HEK293T (cell line): ENCODE data around the gene ARMC12.

Experiments
- CTCF ChIA-PET: fragments of 350-600 bp; formaldehyde crosslinking; extraction: SDS; loops from one replicate; lab custom pipeline; 2021; ENCODE audit warnings: antibody characterized with exemption, inconsistent platforms; lab: Yijun Ruan, JAX
- POLR2A ChIA-PET: fragments of 350-600 bp; formaldehyde crosslinking; extraction: SDS; loops from one replicate; lab custom pipeline; 2020; ENCODE audit warnings: antibody characterized with exemption, inconsistent platforms; lab: Yijun Ruan, JAX
- DNase-seq: peaks from one replicate; pipeline ENCODE4 v3.0.0; 2012; ENCODE audit warnings: mixed read lengths; ENCODE audit errors: extremely low spot score
- ARNT ChIP-seq: fragments of 450-650 bp; IDR thresholded peaks from 2 replicates; pipeline ENCODE4 v1.6.1; 2017; ENCODE audit warnings: mild to moderate bottlenecking
- BHLHE40 ChIP-seq: fragments of 450-650 bp; IDR thresholded peaks from 2 replicates; pipeline ENCODE4 v1.6.1; 2016; ENCODE audit warnings: mild to moderate bottlenecking, moderate library complexity, borderline replicate concordance
- CTBP1 ChIP-seq: fragments of 450-650 bp; IDR thresholded peaks from 2 replicates; pipeline ENCODE4 v1.6.1; 2016; ENCODE audit warnings: borderline replicate concordance
- ELF4 ChIP-seq: fragments of 450-650 bp; IDR thresholded peaks from 2 replicates; pipeline ENCODE4 v1.6.1; 2017; ENCODE audit warnings: antibody characterized with exemption
- FOXA1 ChIP-seq: fragments of 450-650 bp; IDR thresholded peaks from 2 replicates; pipeline ENCODE4 v1.6.1; 2016; ENCODE audit warnings: mild to moderate bottlenecking
- FOXK2 ChIP-seq: fragments of 450-650 bp; IDR thresholded peaks from 2 replicates; pipeline ENCODE4 v1.6.1; 2016; ENCODE audit warnings: mild to moderate bottlenecking
- FOXM1 ChIP-seq: fragments of 450-650 bp; IDR thresholded peaks from 2 replicates; pipeline ENCODE4 v1.6.1; 2017; ENCODE audit warnings: mild to moderate bottlenecking, borderline replicate concordance
- HDGF ChIP-seq: fragments of 450-650 bp; IDR thresholded peaks from 2 replicates; pipeline ENCODE4 v1.6.1; 2017; ENCODE audit warnings: antibody characterized with exemption, borderline replicate concordance
- L3MBTL2 ChIP-seq: fragments of 450-650 bp; conservative IDR thresholded peaks from 2 replicates; pipeline ENCODE4 v1.6.1; 2016; ENCODE audit warnings: mild to moderate bottlenecking
- LEF1 ChIP-seq: fragments of 450-650 bp; IDR thresholded peaks from 2 replicates; pipeline ENCODE4 v1.6.1; 2017; ENCODE audit warnings: mild to moderate bottlenecking, borderline replicate concordance
- NFRKB ChIP-seq: fragments of 450-650 bp; IDR thresholded peaks from 2 replicates; pipeline ENCODE4 v1.6.1; 2016; ENCODE audit warnings: mild to moderate bottlenecking, moderate library complexity
- SP1 ChIP-seq: fragments of 450-650 bp; IDR thresholded peaks from 2 replicates; pipeline ENCODE4 v1.6.1; 2017
- SUZ12 ChIP-seq: fragments of 450-650 bp; IDR thresholded peaks from 2 replicates; pipeline ENCODE4 v1.6.1; 2016; ENCODE audit warnings: mild to moderate bottlenecking
- TARDBP ChIP-seq: fragments of 450-650 bp; IDR thresholded peaks from 2 replicates; pipeline ENCODE4 v1.6.1; 2016
- ZNF384 ChIP-seq: fragments of 450-650 bp; IDR thresholded peaks from 2 replicates; pipeline ENCODE4 v1.6.1; 2016
- TF ChIP-seq, protein P1 (sequence below): fragments of 450-650 bp; IDR thresholded peaks from 2 replicates; pipeline ENCODE4 v1.6.1; 2016

Gene ARMC12

GRCh38 chr6:35769211-35769610 lies 32.4 kb downstream of the ARMC12 start:
- POLR2A ChIA-PET: no interaction called here
- no peak for DNase-seq
- TF ChIP-seq SP1: no peak
- no peak for TF ChIP-seq FOXK2
- no peak for TF ChIP-seq LEF1
- TF ChIP-seq FOXM1: no peak
- no peak for TF ChIP-seq SUZ12
- no peak for TF ChIP-seq TARDBP
- TF ChIP-seq L3MBTL2: no peak
- no peak for TF ChIP-seq NFRKB
- no peak for TF ChIP-seq ARNT
- no peak for TF ChIP-seq ZNF384
- TF ChIP-seq BHLHE40: no peak
- no peak for TF ChIP-seq FOXA1
- CTCF ChIA-PET: no interaction called here

DNA sequence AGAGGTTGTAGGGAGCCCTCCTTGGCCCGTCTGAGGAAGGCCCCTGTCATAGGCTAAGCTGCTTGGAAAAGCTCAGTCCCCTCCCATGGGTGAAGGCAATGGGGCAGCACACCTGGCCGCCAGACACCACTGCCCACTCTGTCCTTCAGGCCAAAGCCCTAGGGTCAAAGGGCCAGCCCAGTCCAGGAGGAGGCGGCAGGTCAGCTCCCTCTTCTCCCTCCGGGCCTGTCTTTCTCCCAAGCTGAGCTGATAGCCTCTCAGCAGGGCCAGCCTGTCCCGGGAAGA lies 34.5 kb downstream of the ARMC12 start:
- TF ChIP-seq SUZ12 (no peak), LEF1 (no peak), FOXM1 (no peak), CTBP1 (no peak), FOXA1 (no peak), ELF4 (no peak), FOXK2 (no peak), ZNF384 (no peak), HDGF (no peak), BHLHE40 (no peak), L3MBTL2 (no peak), NFRKB (no peak), TARDBP (no peak), SP1 (no peak), ARNT (no peak)
- TF ChIP-seq, protein P1, sequence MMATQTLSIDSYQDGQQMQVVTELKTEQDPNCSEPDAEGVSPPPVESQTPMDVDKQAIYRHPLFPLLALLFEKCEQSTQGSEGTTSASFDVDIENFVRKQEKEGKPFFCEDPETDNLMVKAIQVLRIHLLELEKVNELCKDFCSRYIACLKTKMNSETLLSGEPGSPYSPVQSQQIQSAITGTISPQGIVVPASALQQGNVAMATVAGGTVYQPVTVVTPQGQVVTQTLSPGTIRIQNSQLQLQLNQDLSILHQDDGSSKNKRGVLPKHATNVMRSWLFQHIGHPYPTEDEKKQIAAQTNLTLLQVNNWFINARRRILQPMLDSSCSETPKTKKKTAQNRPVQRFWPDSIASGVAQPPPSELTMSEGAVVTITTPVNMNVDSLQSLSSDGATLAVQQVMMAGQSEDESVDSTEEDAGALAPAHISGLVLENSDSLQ: no peak
- no peak for DNase-seq
- ChIA-PET POLR2A (no interaction called here), CTCF (interaction anchor here (0.6 kb wide), 2 partner anchors 14 to 21 kb away, joined by 3 to 4 read pairs; no protein-coding TSS in a partner anchor)

DNA sequence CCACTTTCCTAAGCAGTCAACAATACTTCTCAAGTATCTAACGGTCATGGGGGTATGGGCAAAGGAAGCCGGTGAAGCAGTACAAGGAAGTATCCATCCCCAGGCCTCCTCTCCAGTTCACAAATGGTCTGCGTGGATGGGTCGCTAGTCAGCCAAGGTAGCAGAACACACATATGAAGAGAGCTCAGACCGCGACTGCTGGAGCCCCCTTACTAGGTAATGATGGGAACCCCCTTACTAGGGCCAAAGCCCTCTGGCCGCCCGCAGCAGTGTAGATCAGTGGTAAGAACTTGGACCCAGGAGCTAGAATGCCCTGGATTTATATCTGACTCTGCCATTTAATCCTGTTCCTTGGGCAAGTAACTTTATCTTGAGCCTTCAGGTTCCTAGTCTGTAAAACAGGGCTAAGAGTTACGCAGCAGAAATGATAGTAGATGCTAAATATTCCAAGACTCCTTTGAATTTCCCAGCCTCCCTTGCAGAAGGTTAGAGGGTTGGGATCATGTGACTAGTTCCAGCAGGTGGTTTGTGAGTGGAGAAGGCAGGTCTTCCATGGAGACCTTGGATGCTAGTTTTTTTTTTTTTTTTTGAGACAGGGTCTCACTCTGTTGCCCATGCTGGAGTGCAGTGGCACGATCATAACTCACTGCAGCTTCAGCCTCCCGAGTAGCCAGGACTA lies 37.4 kb downstream of the ARMC12 start:
- POLR2A ChIA-PET: no interaction called here

GRCh38 chr6:35775031-35775430 lies 38.2 kb downstream of the ARMC12 start:
- DNase-seq: no peak
- CTCF ChIA-PET: interaction anchor here (0.6 kb wide), 1 partner anchor 136 kb away, joined by 3 read pairs; no protein-coding TSS in a partner anchor
- TF ChIP-seq ZNF384: no peak
- no peak for TF ChIP-seq HDGF
- no peak for TF ChIP-seq L3MBTL2
- TF ChIP-seq NFRKB: no peak
- TF ChIP-seq FOXM1: no peak
- TF ChIP-seq TARDBP: no peak
- no peak for TF ChIP-seq LEF1
- TF ChIP-seq SP1: no peak
- no peak for TF ChIP-seq SUZ12
- no peak for TF ChIP-seq BHLHE40
- TF ChIP-seq ELF4: no peak
- TF ChIP-seq, protein P1: no peak
- no peak for TF ChIP-seq CTBP1
- POLR2A ChIA-PET: no interaction called here

More for the DNA sequence above, 37.4 kb downstream of the ARMC12 start:
- DNase-seq: no peak
- TF ChIP-seq HDGF: no peak
- TF ChIP-seq, protein P1: no peak
- TF ChIP-seq SP1: no peak
- TF ChIP-seq ZNF384: no peak
- no peak for TF ChIP-seq FOXA1
- TF ChIP-seq L3MBTL2: no peak
- no peak for TF ChIP-seq NFRKB
- no peak for TF ChIP-seq FOXK2
- no peak for TF ChIP-seq TARDBP
- CTCF ChIA-PET: interaction anchor here (0.6 kb wide), 2 partner anchors 136 to 291 kb away, joined by 3 to 4 read pairs; no protein-coding TSS in a partner anchor

DNA sequence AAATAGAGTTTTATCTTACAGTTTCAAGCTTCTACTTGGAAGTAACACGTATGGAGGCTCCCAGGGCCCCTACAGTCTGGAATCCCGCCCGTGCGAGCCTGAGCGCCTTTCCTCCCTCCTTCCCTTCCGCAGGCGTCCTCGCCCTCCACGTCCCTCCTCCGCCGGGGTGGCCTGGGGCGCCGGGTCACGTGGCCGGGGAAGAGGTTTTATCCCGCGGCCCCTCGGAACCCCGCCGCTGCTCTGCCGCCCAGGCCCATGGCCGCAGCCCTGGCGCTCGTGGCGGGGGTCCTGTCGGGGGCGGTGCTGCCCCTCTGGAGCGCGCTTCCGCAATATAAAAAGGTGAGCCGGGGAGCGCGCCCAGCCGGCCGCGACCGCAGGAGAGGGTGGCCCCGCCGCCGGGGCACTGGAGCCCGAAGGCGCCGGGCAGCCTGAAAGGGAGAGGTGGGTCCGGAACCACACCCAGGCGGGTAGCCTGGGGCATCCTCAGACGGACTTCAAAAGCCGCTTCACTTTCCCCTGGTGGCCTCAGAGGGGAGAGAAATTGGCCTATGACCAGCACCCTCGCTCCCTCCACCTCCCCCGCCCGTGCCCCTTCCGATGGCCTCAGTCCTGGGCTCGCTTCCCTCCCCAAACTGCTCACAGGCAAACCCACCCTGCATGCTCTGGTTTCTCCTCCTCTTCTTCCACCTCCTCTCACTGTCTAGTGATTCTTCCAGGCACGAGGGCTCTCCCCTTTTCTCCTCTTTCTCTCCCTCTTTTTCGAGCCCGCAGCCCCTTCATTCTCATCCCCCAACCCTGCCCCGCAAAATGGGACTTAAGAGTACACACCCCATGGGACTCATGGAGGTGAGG lies 39.8 kb downstream of the ARMC12 start, which contains the start of gene CLPSL2:
Gene CLPSL2 (plus strand): TSS at position 235 of the 852 bp plus-strand sequence. CDS start 21 bp downstream, at position 256.
- ChIA-PET POLR2A (no interaction called here), CTCF (no interaction called here)
- TF ChIP-seq ELF4 (no peak), FOXM1 (no peak), L3MBTL2 (peak; percentile 81)
- peak; percentile 59 for DNase-seq
